C1 segment of cervical spinal cord (tissue), 14 donors: ENCODE results near the gene DRP2.
"Not testable (repeated sequence)": the region's sequence is repeated elsewhere in the genome, so short reads cannot be mapped to it uniquely, and the experiment has no call there.

Experiments used
- DNase-seq, 14 donors: peaks; one replicate each; lab custom pipeline; 2025; lab: John Stamatoyannopoulos, UW

DRP2 gene

DNA sequence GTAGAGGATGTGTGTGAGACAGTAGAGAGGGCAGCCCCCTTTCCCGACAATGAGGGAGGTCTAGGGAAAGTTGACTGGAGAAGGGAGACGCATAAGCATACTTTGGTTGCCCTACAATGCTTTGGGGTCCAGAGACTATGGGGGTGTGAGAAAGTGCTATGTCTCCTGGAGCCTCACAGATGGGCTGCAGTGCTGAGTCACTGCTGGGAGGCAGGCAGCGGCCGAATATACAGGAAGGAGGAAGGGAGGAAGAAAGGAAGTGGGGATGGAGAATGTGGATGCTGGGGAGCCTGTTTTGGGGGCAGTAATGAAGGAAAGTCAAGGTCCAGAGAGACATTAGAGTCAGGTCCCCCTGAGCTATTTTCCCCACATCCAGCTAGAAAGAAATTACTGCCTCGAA lies 12.7 kb downstream of the DRP2 start:
- no peak for DNase-seq

GRCh38 chrX:101237041-101237440 lies 17.5 kb downstream of the DRP2 start:
- no peak for DNase-seq

- DNase-seq = no peak
Measured at GRCh38 chrX:101241531-101241930, 21.9 kb downstream of the DRP2 start.

GRCh38 chrX:101252634-101253033 lies 33.0 kb downstream of the DRP2 start:
- no peak for DNase-seq

- DNase-seq = no peak
Measured at GRCh38 chrX:101257448-101258258, 38.1 kb downstream of the DRP2 start.

DNA sequence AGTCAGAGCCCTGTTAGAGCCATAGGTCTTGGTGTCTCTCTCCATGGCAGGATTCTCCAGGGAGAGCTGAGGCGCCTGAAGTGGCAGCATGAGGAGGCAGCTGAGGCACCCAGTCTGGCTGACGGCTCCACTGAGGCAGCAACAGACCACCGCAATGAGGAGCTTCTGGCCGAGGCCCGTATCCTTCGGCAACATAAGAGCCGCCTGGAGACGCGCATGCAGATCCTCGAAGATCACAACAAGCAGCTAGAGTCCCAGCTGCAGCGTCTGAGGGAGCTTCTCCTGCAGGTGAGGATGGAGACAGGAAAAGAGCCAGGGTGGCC lies 38.6 kb downstream of the DRP2 start:
- DNase-seq = no peak

DNA sequence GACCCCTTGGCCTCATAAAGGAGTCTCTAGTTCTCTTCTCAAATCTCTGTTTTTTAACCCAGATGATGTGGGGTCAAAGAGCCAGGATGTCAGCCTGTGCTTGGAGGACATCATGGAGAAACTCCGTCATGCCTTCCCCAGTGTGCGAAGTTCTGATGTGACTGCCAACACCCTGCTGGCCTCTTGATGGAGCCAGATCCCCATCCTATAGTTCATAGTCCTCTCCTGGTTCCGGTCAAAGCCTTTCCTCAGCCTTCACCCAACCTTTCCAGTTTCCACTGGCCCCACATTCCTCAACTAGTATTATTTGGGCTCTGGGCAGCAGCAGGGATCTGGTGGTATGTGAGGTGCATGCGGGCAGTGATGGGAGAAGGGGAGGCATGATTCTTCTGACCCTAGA lies 40.8 kb downstream of the DRP2 start:
- no peak for DNase-seq

- DNase-seq = no peak
Measured at GRCh38 chrX:101262590-101262989, 43.0 kb downstream of the DRP2 start.

DNA sequence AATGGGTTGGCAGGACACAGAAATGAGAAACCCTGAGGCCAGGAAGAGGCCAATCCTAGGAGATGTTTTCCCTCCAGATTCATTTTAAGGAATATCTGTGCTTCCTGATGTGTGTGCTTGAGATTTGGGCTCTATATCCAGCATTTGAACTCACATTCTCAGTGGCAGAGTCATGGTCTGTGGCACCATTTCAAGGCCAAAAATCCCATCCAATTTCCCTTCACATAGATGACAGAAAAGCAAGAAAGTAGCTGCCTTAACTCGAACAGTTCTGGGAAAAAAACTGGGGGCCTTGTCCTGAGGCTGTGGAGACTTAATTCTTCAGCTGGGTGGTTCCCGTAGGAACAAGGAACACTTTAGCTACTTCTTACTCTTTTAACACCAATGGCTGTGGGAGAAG lies 44.2 kb downstream of the DRP2 start:
- DNase-seq = no peak

GRCh38 chrX:101265869-101266428 lies 46.4 kb downstream of the DRP2 start:
- DNase-seq = no peak

DNA sequence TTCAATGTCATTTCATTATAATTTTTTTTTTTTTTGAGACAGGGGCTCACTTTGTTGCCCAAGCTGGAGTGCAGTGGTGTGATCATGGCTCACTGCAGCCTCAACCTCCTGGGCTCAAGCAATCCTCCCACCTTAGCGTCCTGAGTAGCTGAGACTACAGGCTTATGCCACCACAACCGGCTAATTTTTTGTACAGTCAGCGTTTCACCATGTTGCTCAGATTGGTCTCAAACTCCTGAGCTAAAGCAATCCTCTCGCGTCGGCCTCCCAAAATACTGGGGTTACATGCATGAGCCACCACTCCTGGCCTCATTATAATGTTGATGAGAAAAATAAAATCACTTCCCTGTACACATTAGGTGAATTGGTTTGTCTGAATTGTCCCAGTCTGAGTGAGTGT lies 54.6 kb downstream of the DRP2 start:
- DNase-seq = no peak

- DNase-seq = no peak
Measured at GRCh38 chrX:101276238-101276637, 56.7 kb downstream of the DRP2 start.

DNA sequence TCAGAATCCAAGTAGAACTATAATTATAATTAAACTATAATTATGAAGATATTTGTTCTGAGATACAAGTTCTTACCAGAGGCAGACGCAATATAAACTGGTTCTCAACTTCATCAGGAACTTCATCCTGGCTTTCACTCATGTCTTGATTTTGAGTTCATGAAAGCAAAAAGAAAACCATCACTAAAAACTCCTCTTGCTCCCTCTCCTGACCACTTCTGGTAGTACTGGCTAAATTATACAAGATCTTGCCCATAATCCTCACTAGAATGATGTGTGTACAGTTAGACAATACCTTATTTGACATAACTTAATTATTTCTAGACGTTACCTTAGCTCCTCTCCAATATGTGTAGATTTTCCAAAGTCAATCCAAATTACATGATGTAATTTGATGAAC lies 67.8 kb downstream of the DRP2 start:
- no peak for DNase-seq

- no peak for DNase-seq
Measured at GRCh38 chrX:101290957-101291603, 71.5 kb downstream of the DRP2 start, which contains the start of gene TAF7L. Gene TAF7L, minus strand, starts transcription at chrX:101291334. Its CDS starts 3,791 bp downstream, at chrX:101287543.

- DNase-seq = not testable (repeated sequence)
Measured at GRCh38 chrX:101295603-101296002, 76.0 kb downstream of the DRP2 start.

DNA sequence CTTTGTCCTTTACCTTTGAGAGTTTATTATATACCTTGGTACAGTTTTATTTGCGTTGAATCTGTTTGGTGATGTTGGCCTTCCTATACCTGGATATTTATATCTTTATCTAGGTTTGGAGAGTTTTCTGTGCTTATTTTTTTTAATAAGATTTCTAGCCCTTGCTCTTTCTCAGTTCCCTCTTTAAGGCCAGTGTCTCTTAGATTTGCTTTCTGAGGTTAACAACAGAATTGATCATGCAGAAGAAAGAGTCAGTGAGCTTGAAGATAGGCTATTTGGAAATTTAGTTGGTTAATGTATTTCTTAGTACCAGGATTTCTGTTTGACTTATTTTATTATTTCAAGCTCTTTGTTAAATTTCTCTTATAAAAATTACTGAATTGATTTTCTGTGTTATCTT lies 84.2 kb downstream of the DRP2 start:
- DNase-seq = no peak
